B cell (primary cell): ENCODE data around the gene CABLES2.

Experiments used
- CTCF ChIP-seq: fragments of 200-600 bp; IDR thresholded peaks from one replicate; pipeline ENCODE4 v1.8.0; 2022; ENCODE audit warnings: antibody characterized with exemption, mild to moderate bottlenecking
- EZH2 ChIP-seq: IDR thresholded peaks from 2 replicates; pipeline ENCODE4 v1.6.1; 2012; ENCODE audit warnings: borderline replicate concordance, low read depth, mild to moderate bottlenecking, moderate library complexity, low read length; ENCODE audit not compliant: insufficient read depth, poor library complexity, severe bottlenecking

- TF ChIP-seq CTCF (no peak), EZH2 (no peak)
Observed at GRCh38 chr20:62377064-62377461, 30.0 kb downstream of the CABLES2 start.
